AG09309 (cell line): ENCODE results near the gene SHPK.
A peak's percentile ranks its signal among the peaks of the same experiment; 100 is the strongest.

Experiments
- DNase-seq: peaks from one replicate; pipeline ENCODE4 v3.0.0-alpha.2; 2010; ENCODE audit warnings: low read depth
- H3K4me3 ChIP-seq: 2 replicates; pipeline ENCODE4 v1.5.1; 2011; ENCODE audit warnings: mild to moderate bottlenecking, low read depth, low read length, moderate library complexity; ENCODE audit not compliant: control insufficient read depth
- CTCF ChIP-seq: IDR thresholded peaks from 2 replicates; pipeline ENCODE4 v1.5.1; 2011; ENCODE audit warnings: mild to moderate bottlenecking, low read depth, low read length, inconsistent platforms; ENCODE audit not compliant: insufficient read depth, control insufficient read depth; ENCODE audit errors: missing control alignments

Gene SHPK

GRCh38 chr17:3613124-3613523, 22.9 kb downstream of the SHPK start:
- TF ChIP-seq CTCF = no peak
- no peak for DNase-seq
- H3K4me3 ChIP-seq = no peak overlapping the region

DNA sequence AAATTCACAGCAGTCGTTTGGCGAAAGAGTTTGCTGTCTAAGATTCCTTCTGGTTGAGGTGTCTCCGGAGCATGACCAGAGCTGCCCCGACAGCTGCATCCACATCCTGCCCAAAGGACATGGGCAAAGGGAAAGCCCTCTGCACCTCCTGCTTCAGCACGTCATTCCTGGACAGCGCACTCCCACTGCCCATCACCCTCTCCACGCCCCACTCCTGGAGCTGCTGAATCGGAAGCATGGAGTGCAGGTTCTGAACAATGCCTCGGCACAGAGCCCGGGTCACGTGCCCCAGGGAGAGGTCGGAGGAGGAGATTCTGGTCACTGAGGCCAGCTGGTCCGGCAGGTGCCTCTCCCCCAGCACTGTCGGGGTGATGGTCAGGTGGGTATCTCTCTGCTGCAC, 25.5 kb downstream of the SHPK start:
- H3K4me3 ChIP-seq = no peak overlapping the region
- no peak for DNase-seq
- no peak for TF ChIP-seq CTCF

- no peak for DNase-seq
- H3K4me3 ChIP-seq = no peak overlapping the region
- no peak for TF ChIP-seq CTCF
Observed at GRCh38 chr17:3609689-3610088, 26.4 kb downstream of the SHPK start.

DNA sequence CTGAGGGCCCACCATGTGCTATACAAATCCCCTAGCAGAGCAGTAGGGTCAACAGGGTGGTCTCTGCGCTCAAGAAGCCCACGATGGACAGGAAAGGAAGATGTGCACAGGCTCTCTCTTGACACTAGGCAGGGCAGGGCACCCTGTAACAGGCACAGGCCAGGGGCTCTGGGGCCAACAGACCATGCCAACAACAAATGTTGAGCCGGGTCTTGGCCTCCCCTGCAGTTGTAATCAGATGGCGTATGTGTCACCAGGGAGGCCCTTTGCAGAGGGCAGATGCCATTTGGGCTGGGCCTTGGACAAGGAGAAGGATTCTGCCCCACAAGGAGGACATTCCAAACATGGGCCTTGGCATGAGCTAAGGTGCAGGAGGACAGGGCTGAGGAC, 32.2 kb downstream of the SHPK start:
- TF ChIP-seq CTCF = no peak
- DNase-seq = no peak
- H3K4me3 ChIP-seq = no peak overlapping the region

- DNase-seq = peak; percentile 37
- no peak overlapping the region for H3K4me3 ChIP-seq
- TF ChIP-seq CTCF = no peak
Observed at GRCh38 chr17:3603119-3603869, 32.8 kb downstream of the SHPK start.

DNA sequence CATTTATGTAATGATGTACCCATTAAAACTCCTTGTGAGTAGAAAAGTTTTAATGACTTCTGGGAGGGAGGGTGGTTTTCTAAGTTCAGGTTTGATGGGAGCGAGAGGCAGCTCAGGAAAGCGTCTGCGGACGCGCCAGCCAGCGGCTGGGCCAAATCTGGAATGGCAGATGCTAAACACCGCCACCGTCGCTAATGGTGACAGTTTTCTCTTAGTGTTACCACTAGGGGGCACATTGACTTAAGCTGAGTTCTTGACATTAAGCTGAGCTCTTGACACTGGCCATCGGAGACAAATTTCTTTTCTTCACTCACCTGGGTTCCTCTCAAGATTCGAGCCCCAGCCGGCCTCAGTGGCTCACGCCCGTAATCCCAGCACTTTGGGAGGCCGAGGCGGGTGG, 33.6 kb downstream of the SHPK start:
- DNase-seq = no peak
- TF ChIP-seq CTCF = peak; percentile 12
- H3K4me3 ChIP-seq = no peak overlapping the region

DNA sequence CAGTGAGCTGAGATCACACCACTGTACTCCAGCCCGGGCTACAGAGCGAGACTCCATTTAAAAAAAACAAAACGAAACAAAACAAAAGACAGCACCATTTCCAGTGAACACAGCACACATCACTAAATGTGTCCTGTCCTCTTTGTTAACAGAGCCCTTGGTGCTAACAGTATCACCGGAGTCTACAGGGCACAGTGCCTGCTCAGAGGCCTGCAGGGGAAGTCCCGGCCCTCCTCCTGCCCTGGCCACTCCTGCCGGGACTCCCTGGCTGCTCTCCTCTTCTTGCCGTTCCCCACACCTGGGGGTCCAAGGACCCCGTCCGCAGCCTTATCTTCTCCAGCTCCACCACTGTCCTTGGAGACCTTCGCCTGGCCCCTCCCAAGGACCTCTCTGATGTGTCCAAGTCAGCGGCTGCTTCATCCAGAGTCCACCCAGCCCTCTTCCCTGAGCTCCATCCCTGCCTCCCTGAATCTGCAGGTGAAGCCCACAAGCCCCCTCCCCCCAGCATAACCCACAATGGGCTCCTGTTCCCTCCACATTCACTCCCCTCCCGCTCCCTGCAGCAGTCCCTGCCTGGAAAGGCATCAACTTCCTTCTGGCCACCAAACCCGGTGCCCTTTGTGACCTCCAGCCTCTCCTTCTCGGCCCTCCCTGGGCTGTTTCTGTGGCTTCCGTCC, 35.4 kb downstream of the SHPK start:
- no peak for DNase-seq

More for the DNA sequence above, 35.4 kb downstream of the SHPK start:
- no peak overlapping the region for H3K4me3 ChIP-seq
- no peak for TF ChIP-seq CTCF
